ENCODE measurements around the gene TFEC.
"Not testable (repeated sequence)": the region's sequence is repeated elsewhere in the genome, so short reads cannot be mapped to it uniquely, and the experiment has no call there.

Gene TFEC

GRCh38 chr7:116024826-116025809 lies 5.4 kb downstream of the TFEC start:
- TF ChIP-seq CTCF (IDR thresholded peaks at IDR 0.05; ENCODE audit: low read depth, low read length): no peak
- in situ Hi-C loops (cut with HindIII; ENCODE audit: low sequenced_read_pairs): no loop called here
- peak; percentile 8 for DNase-seq (ENCODE audit: low read depth, low spot score)
- H3K4me3 ChIP-seq (ENCODE audit: low read depth, low read length): no peak overlapping the region

GRCh38 chr7:116021237-116021636 lies 9.3 kb downstream of the TFEC start:
- no peak overlapping the region for H3K4me3 ChIP-seq (ENCODE audit: low read depth, low read length)
- in situ Hi-C loops (cut with HindIII; ENCODE audit: low sequenced_read_pairs): no loop called here
- DNase-seq (ENCODE audit: low read depth, low spot score): no peak
- TF ChIP-seq CTCF (IDR thresholded peaks at IDR 0.05; ENCODE audit: low read depth, low read length): no peak

- TF ChIP-seq CTCF (IDR thresholded peaks at IDR 0.05; ENCODE audit: low read depth, low read length): no peak
- in situ Hi-C loops (cut with HindIII; ENCODE audit: low sequenced_read_pairs): no loop called here
- no peak overlapping the region for H3K4me3 ChIP-seq (ENCODE audit: low read depth, low read length)
- DNase-seq (ENCODE audit: low read depth, low spot score): no peak
Measured at GRCh38 chr7:116018731-116019130, 11.8 kb downstream of the TFEC start.

GRCh38 chr7:116013675-116014074 lies 16.9 kb downstream of the TFEC start:
- no peak for DNase-seq (ENCODE audit: low read depth, low spot score)
- TF ChIP-seq CTCF (IDR thresholded peaks at IDR 0.05; ENCODE audit: low read depth, low read length): no peak
- no peak overlapping the region for H3K4me3 ChIP-seq (ENCODE audit: low read depth, low read length)
- in situ Hi-C loops (cut with HindIII; ENCODE audit: low sequenced_read_pairs): no loop called here

GRCh38 chr7:116011584-116011983 lies 19.0 kb downstream of the TFEC start:
- in situ Hi-C loops (cut with HindIII; ENCODE audit: low sequenced_read_pairs): no loop called here

GRCh38 chr7:116004762-116005161 lies 25.8 kb downstream of the TFEC start:
- in situ Hi-C loops (cut with HindIII; ENCODE audit: low sequenced_read_pairs); H3K4me3 ChIP-seq (ENCODE audit: low read depth, low read length); DNase-seq (ENCODE audit: low read depth, low spot score): not testable (repeated sequence)

More at GRCh38 chr7:116011584-116011983, 19.0 kb downstream of the TFEC start:
- DNase-seq (ENCODE audit: low read depth, low spot score): no peak
- no peak overlapping the region for H3K4me3 ChIP-seq (ENCODE audit: low read depth, low read length)
- TF ChIP-seq CTCF (IDR thresholded peaks at IDR 0.05; ENCODE audit: low read depth, low read length): no peak

GRCh38 chr7:115997221-115997620 lies 33.3 kb downstream of the TFEC start:
- TF ChIP-seq CTCF (IDR thresholded peaks at IDR 0.05; ENCODE audit: low read depth, low read length): no peak
- in situ Hi-C loops (cut with HindIII; ENCODE audit: low sequenced_read_pairs): no loop called here
- no peak overlapping the region for H3K4me3 ChIP-seq (ENCODE audit: low read depth, low read length)
- DNase-seq (ENCODE audit: low read depth, low spot score): no peak

All from astrocyte of the spinal cord (primary cell).